ENCODE results near the gene ESRRA. TPM values are rescaled to one million over a fixed set of nuclear protein-coding genes. Genes with fewer than 3 reads are reported as not detected.

ESRRA gene
- total and polyA plus RNA-seq, 9 of the 15 experiments (the other 6 are each of a cell fraction or from before 2014, with no cell fraction given) = 0.27 to 89.7 (median 23.7) TPM

- TF ChIP-seq ETS2 (tag; IDR thresholded peaks at IDR 0.05; ENCODE audit: borderline replicate concordance, poor library complexity, severe bottlenecking) (no peak), BRD4 (IDR thresholded peaks at IDR 0.05) (peak; percentile 16), GABPA (tag; conservative IDR thresholded peaks at IDR 0.05; ENCODE audit: low read depth) (peak; percentile 99), OTX1 (CRISPR knock-in tag; IDR thresholded peaks at IDR 0.05) (peak; percentile 4; the same call in 1 of the 2 replicates), PREB (CRISPR knock-in tag; IDR thresholded peaks at IDR 0.05) (0 out of 2 replicates have a peak, but pooled peaks have one; percentile 83), KDM4B (IDR thresholded peaks at IDR 0.05; ENCODE audit: borderline replicate concordance in 2 of 2, low read depth in 1 of 2) (peak in 1 of 2 experiments; percentile 86; a peak in 2 of 4 replicates), TRIM24 (IDR thresholded peaks at IDR 0.05) (0 out of 4 replicates have a peak, but pooled peaks of 1 of the 2 experiments have one; percentile 7), FOXJ2 (tag; IDR thresholded peaks at IDR 0.05) (no peak), ZC3H11A (IDR thresholded peaks at IDR 0.05; ENCODE audit: low read depth, low read length) (no peak), EP400 (IDR thresholded peaks at IDR 0.05) (peak; percentile 92), CUX1 (CRISPR knock-in tag; IDR thresholded peaks at IDR 0.05) (0 out of 2 replicates have a peak, but pooled peaks have one; percentile 35), PHF21A (IDR thresholded peaks at IDR 0.05; ENCODE audit: borderline replicate concordance, low read depth) (no peak), ZNF696 (CRISPR knock-in tag; conservative IDR thresholded peaks at IDR 0.05) (no peak), IFI16 (CRISPR knock-in tag; IDR thresholded peaks at IDR 0.05) (no peak), ZBTB33 (CRISPR knock-in tag; IDR thresholded peaks at IDR 0.05) (peak; percentile 50; the same call in 1 of the 2 replicates)
Observed at GRCh38 chr11:64317325-64317960, 12.1 kb downstream of the ESRRA start, which contains the start of gene TRMT112 (continued).
